ENCODE data around the gene SLC9C2.
"Not testable (repeated sequence)": the region's sequence is repeated elsewhere in the genome, so short reads cannot be mapped to it uniquely, and the experiment has no call there.

The SLC9C2 gene

GRCh38 chr1:173603056-173603591, at the start of gene SLC9C2:
TSS of gene SLC9C2 (minus strand) at chr1:173603072. CDS start at chr1:173601776, 1,296 bp downstream.
- DNase-seq = peak; percentile 7 to 8

DNA sequence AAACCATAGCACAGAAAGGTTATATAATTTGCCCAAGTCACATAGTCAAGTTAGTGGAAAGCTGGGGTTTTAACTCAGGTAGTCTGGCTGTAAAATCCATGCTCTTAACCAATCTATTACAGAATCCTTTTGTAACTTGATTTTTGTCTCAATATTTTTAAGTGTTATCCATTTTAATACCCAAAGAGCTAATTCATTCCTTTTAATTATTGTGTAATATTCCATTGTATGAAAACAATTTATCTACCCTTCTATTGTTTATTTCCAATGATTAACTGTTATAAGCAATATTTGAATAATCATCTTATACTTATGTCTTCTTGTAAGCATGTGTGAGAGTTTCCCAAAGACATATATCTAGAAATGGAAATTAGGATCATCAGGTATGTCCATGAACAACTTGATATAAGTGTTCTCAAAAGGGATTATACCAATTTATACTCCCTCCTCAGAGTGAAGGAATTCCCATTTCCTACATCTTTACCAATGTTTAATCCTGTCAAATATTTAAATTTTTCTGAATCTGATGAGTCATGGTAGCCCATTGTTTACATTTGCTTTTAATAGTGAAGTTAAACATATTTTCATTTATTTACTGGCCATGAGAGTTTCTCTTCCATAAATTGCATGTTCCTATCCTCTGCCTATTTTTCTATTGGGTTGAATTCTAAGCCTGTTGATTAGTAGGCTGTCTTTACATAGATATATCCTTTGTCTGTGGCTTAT, 46.2 kb upstream of the SLC9C2 start:
- no peak for DNase-seq

GRCh38 chr1:173646656-173647055, 43.8 kb upstream of the SLC9C2 start:
- no peak for DNase-seq

- not testable (repeated sequence) for DNase-seq
Measured at GRCh38 chr1:173642450-173643139, 39.7 kb upstream of the SLC9C2 start.

DNA sequence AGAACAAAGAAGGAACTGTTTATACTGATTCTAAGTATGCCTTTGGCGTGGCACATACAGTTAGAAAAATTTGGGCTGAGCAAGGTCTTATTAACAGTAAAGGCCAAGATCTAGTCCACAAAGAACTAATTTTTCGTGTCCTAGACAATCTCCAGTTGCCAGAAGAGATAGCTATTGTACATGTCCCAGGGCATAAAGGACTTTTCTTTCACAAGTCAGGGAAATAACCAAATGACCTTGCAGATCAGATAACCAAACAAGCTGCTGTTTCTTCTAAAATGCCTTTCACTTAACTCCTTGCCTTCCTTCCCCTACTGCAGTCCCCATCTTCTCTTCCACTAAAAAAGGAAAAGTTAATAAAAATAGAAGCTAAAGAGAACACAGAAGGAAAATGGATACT, 36.2 kb upstream of the SLC9C2 start:
- no peak for DNase-seq

DNA sequence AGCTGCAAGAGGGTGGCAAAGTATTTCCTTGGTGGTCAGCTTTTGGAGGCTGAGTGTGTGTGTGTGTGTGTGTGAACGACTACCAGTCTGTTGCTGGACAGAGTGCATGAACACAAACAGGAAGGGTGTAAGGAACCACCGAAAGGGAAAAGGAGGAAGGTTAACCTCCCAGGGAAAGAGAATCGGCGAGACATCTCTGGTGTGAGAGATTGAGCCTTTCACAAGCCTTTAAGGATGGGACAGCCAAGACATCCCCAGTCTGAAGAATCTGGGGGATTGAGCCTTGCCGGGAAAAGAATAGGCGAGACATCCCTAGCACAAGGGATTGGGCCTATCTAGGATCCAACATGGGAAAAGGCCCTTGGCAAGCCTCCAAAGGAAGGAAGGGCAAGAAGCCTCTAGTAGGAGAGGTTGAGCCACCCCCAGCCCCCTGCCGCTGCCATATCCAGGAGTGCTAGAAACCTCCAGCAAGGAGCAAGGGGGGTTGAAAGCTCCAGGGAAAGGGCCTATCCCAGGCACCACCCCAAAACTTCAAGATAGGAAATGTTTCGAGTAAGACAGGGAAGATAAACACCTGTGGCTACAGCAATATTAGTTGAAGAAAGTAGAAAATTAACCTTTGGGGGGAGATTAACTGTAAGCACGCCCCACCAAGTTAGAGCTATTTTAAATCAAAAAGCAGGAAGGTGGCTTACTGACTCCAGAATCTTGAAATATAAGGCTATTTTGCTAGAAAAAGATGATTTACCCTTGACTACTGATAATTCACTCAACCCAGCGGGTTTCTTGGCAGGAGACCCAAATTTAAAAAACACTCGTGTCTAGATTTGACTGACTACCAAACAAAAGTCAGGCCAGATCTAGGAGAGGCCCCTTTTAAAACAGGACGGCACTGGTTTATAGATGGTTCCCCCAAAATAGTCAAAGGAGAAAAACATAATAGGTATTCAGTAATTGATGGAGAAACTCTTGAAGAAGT, 35.5 kb upstream of the SLC9C2 start:
- no peak for DNase-seq

DNA sequence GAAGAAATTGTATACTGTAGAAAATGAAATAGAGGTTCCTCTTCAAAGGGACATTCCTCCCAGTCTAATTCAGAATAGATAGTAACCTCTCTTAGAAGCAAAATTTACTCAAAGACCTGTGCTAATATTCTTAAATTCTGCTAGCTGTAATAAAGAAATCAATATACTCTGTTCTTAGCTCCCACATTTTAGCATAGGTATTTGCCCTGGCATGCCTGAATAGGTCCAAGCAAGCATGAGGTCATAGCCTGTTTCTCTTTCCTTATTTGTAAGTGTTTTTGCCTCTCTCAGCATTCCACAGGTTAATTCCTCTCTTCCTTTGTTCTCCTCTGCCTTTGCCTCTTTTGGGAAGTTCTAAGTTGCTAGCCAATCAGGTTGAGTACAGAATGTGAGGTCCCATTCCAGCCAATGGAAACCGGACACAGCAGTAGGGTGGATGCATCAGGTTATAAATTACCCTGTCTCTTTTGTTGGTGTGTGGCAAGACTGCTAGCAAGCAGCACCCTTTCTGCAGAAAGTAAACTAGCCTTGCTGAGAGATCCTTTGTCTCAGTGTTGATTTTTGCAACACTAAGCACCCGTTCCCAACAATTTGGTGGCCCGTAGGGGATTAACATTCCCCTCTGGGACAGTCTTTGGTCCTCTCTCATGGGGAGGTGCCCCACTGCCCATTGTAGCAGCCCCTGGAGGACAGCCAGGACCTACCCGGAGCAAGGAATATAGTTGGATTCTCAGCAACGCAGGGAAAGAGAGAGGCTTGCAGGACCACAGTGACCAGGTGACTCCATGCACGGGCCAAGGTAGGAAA, 34.6 kb upstream of the SLC9C2 start:
- not testable (repeated sequence) for DNase-seq

GRCh38 chr1:173635116-173635515, 32.2 kb upstream of the SLC9C2 start, which contains the start of gene TEX50:
TSS of gene TEX50 (plus strand) at chr1:173635338. CDS start at chr1:173635522, 184 bp downstream.
- no peak for DNase-seq

- DNase-seq = no peak
Measured at GRCh38 chr1:173628888-173629287, 26.0 kb upstream of the SLC9C2 start.

GRCh38 chr1:173627269-173627668, 24.4 kb upstream of the SLC9C2 start:
- DNase-seq = no peak

- no peak for DNase-seq
Measured at GRCh38 chr1:173616859-173617258, 14.0 kb upstream of the SLC9C2 start.

DNA sequence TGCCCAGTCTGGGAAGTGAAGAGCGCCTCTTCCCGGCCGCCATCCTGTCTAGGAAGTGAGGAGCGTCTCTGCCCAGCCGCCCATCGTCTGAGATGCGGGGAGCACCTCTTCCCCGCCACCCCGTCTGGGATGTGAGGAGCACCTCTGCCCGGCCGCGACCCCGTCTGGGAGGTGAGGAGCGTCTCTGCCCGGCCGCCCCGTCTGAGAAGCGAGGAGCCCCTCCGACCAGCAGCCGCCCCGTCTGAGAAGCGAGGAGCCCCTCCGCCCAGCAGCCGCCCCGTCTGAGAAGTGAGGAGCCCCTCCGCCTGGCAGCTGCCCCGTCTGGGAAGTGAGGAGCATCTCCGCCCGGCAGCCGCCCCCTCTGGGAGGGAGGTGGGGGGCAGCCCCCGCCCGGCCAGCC, 10.2 kb upstream of the SLC9C2 start:
- DNase-seq = not testable (repeated sequence)

- no peak for DNase-seq
Measured at GRCh38 chr1:173608503-173609216, 5.8 kb upstream of the SLC9C2 start.

DNA sequence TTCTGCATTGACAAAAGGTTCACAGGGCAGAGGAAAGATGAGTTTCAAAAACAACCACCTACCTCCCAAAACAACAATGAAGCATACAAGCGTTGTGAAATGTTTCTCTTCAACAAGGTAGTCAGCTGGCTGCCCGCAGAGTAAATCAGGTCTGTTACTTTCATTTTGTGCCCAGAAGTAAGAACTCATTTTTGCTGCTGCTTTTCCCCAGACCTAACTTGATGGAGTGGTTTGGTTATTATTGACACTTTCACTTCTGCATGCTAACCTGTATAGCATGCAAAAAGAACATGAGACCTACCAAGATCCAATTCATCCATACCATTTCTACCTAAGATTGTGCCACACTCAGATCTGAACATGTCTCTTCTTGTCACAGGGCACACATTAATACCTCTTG, 1.3 kb downstream of the SLC9C2 start:
- no peak for DNase-seq

GRCh38 chr1:173596097-173596825, 6.6 kb downstream of the SLC9C2 start:
- no peak for DNase-seq

DNA sequence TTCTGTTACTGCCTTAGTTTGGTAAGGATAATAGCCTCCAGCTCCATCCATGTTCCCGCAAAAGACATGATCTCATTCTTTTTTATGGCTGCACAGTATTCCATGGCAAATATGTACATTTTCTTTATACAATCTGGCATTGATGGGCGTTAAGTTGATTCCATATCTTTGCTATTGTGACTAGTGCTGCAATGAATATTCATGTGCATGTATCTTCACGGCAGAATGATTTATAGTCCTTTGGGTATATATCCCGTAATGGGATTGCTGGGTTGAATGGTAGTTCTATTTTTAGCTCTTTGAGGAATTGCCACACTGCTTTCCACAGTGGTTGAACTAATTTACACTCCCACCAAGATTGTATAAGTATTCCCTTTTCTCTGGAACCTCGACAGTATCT, 11.7 kb downstream of the SLC9C2 start:
- not testable (repeated sequence) for DNase-seq

DNA sequence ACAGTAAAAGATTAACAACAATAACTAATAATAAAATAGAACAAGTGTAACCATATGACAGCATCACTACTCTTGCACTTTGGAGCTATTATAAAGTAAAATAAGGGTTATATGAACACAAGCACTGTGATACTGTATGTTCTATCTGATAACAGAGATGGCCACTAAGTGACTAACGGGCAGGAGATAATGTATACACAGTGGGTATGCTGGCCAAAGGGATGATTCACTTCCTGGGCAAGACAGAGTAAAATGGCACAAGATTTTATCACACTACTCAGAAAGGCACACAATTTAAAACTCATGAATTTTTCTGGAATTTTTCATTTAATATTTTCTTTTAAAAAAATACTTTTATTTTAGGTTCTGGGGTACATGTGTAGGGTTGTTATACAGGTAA, 12.3 kb downstream of the SLC9C2 start:
- DNase-seq = no peak

DNA sequence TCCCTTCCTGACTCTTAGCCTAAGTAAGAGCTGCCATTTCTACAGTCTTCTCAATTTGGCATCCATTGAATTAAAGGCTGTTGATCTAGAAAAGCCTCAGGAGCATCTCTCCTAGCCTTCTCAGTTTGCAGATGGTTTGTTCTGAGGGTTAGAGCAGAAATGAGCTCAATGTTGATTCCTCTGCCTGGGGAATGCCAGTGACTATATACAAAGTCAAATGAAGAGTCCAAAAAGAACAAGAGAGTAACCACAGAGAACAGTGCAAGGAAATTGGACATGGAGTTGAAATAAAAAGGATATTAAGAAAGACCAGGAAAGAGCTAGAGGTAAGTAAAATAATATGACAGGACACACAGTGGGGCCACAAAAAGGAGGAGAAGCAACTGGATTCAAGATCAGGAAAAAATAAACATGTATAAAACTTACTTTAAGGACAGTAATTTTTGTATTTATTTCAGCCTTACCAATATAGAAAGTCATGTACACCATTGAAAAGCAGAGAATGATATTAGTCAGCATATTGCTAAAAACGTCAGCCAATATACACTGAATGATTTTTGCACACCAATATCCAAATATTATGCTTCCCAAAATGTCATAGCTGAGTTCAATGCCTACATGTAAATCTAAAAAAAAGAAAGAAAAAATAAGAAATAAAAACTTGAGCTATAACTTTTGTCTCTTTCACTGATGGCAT, 21.3 kb downstream of the SLC9C2 start:
- no peak for DNase-seq

DNA sequence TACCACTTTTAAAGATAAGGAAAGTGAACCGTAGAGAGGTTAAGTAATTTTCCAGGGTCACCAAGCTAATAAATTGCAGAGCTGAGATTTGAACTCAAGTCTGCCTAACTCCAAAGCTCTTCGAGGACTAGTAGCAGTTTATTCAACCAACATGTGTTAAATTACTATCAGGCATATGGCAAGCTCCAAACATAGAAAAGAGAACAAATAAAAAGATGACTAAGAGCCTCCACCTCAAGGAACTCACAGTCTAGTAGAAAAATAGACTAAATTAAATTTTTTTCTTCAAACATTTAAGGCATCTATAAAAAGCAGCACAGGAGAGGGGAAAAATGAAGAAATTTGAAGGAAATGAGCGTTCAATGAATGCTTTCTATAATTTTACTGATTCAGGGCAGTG, 22.2 kb downstream of the SLC9C2 start:
- no peak for DNase-seq

DNA sequence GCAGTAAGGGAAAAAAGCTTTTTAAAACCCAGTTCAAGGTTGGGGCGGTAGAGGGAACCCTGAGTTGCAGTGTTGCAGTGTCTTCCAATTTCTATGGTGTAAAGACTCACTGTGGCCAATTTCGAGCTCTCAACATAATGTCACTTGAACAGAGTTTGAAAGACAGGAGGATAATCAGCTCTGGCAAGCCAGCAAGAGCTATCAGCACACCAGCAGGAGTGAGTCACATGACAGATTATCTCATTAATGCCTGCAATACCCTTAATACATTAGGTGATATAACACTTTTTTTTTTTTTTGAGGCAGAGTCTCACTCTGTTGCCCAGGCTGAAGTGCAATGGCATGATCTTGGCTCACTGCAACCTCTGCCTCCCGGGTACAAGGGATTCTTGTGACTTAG, 22.8 kb downstream of the SLC9C2 start:
- no peak for DNase-seq
